ENCODE measurements around the gene POU2F1. TPM values are rescaled to one million over a fixed set of nuclear protein-coding genes. Genes with fewer than 3 reads are reported as not detected.
"Not testable (repeated sequence)": the region's sequence is repeated elsewhere in the genome, so short reads cannot be mapped to it uniquely, and the experiment has no call there.

The POU2F1 gene
- total RNA-seq, 1 donor from 2014 or later = 20.2 TPM

GRCh38 chr1:167297222-167298214 is 76.8 kb downstream of the POU2F1 start:
- intact Hi-C loops (cut with micrococcal nuclease) = no loop called here
- H3K9me3 Mint-ChIP-seq = peaks cover 9% of the 10 kb centered on the region
- H3K4me3 Mint-ChIP-seq = no peak overlapping the region
- no peaks in the 10 kb centered on the region for H3K27me3 Mint-ChIP-seq (ENCODE audit: insufficient read depth)
- no peak overlapping the region for H3K27ac Mint-ChIP-seq
- no peak for DNase-seq (ENCODE audit: low spot score)
- peaks cover 5% of the 10 kb centered on the region for H3K4me1 Mint-ChIP-seq (ENCODE audit: low read depth)
- H3K36me3 Mint-ChIP-seq (ENCODE audit: low read depth) = peaks cover 3% of the 10 kb centered on the region

GRCh38 chr1:167298325-167298724 is 77.6 kb downstream of the POU2F1 start:
- DNase-seq (ENCODE audit: low spot score) = no peak
- peaks cover 4% of the 10 kb centered on the region for H3K9me3 Mint-ChIP-seq
- H3K4me3 Mint-ChIP-seq = no peak overlapping the region
- H3K27ac Mint-ChIP-seq = no peak overlapping the region
- H3K4me1 Mint-ChIP-seq (ENCODE audit: low read depth) = peaks cover 5% of the 10 kb centered on the region
- intact Hi-C loops (cut with micrococcal nuclease) = no loop called here
- H3K27me3 Mint-ChIP-seq (ENCODE audit: insufficient read depth) = no peaks in the 10 kb centered on the region
- H3K36me3 Mint-ChIP-seq (ENCODE audit: low read depth) = peaks cover 3% of the 10 kb centered on the region

- no peaks in the 10 kb centered on the region for H3K27me3 Mint-ChIP-seq (ENCODE audit: insufficient read depth)
- peaks cover 10% of the 10 kb centered on the region for H3K4me1 Mint-ChIP-seq (ENCODE audit: low read depth)
- peaks cover 1% of the 10 kb centered on the region for H3K36me3 Mint-ChIP-seq (ENCODE audit: low read depth)
- H3K9me3 Mint-ChIP-seq = no peaks in the 10 kb centered on the region
- DNase-seq (ENCODE audit: low spot score) = no peak
- H3K27ac Mint-ChIP-seq = no peak overlapping the region
- H3K4me3 Mint-ChIP-seq = no peak overlapping the region
- intact Hi-C loops (cut with micrococcal nuclease) = no loop called here
These were observed 80.7 kb downstream of the POU2F1 start for GRCh38 chr1:167301355-167301754.

- Mint-ChIP-seq H3K36me3 (ENCODE audit: low read depth) (peaks cover 1% of the 10 kb centered on the region), H3K9me3 (no peaks in the 10 kb centered on the region), H3K27me3 (ENCODE audit: insufficient read depth) (no peaks in the 10 kb centered on the region), H3K4me1 (ENCODE audit: low read depth) (peaks cover 10% of the 10 kb centered on the region), H3K4me3 (no peak overlapping the region), H3K27ac (no peak overlapping the region)
- intact Hi-C loops (cut with micrococcal nuclease) = no loop called here
- no peak for DNase-seq (ENCODE audit: low spot score)
These were observed 83.5 kb downstream of the POU2F1 start for GRCh38 chr1:167304165-167304564.

- no peak overlapping the region for H3K4me3 Mint-ChIP-seq
These were observed 84.5 kb downstream of the POU2F1 start for GRCh38 chr1:167305059-167305705.

GRCh38 chr1:167305706-167306277 is 85.1 kb downstream of the POU2F1 start:
- Mint-ChIP-seq H3K36me3 (ENCODE audit: low read depth) (peaks cover 1% of the 10 kb centered on the region), H3K9me3 (no peaks in the 10 kb centered on the region), H3K4me3 (no peak overlapping the region), H3K27ac (no peak overlapping the region), H3K4me1 (ENCODE audit: low read depth) (peaks cover 14% of the 10 kb centered on the region), H3K27me3 (ENCODE audit: insufficient read depth) (no peaks in the 10 kb centered on the region)
- no peak for DNase-seq (ENCODE audit: low spot score)
- intact Hi-C loops (cut with micrococcal nuclease) = no loop called here

More at GRCh38 chr1:167305059-167305705, 84.5 kb downstream of the POU2F1 start:
- Mint-ChIP-seq H3K36me3 (ENCODE audit: low read depth) (no peaks in the 10 kb centered on the region), H3K9me3 (no peaks in the 10 kb centered on the region), H3K4me1 (ENCODE audit: low read depth) (peaks cover 10% of the 10 kb centered on the region), H3K27ac (no peak overlapping the region), H3K27me3 (ENCODE audit: insufficient read depth) (no peaks in the 10 kb centered on the region)
- no peak for DNase-seq (ENCODE audit: low spot score)
- intact Hi-C loops (cut with micrococcal nuclease) = no loop called here

GRCh38 chr1:167310732-167311131 is 90.0 kb downstream of the POU2F1 start:
- peaks cover 3% of the 10 kb centered on the region for H3K36me3 Mint-ChIP-seq (ENCODE audit: low read depth)
- H3K9me3 Mint-ChIP-seq = no peaks in the 10 kb centered on the region
- H3K4me1 Mint-ChIP-seq (ENCODE audit: low read depth) = peaks cover 25% of the 10 kb centered on the region
- no peak for DNase-seq (ENCODE audit: low spot score)
- H3K4me3 Mint-ChIP-seq = no peak overlapping the region
- intact Hi-C loops (cut with micrococcal nuclease) = no loop called here
- no peak overlapping the region for H3K27ac Mint-ChIP-seq
- no peaks in the 10 kb centered on the region for H3K27me3 Mint-ChIP-seq (ENCODE audit: insufficient read depth)

GRCh38 chr1:167312871-167313270 is 92.2 kb downstream of the POU2F1 start:
- no peaks in the 10 kb centered on the region for H3K27me3 Mint-ChIP-seq (ENCODE audit: insufficient read depth)
- intact Hi-C loops (cut with micrococcal nuclease) = no loop called here
- DNase-seq (ENCODE audit: low spot score) = no peak
- no peak overlapping the region for H3K4me3 Mint-ChIP-seq
- H3K4me1 Mint-ChIP-seq (ENCODE audit: low read depth) = peaks cover 21% of the 10 kb centered on the region
- H3K9me3 Mint-ChIP-seq = peaks cover 16% of the 10 kb centered on the region
- H3K36me3 Mint-ChIP-seq (ENCODE audit: low read depth) = peaks cover 14% of the 10 kb centered on the region
- peak overlapping the region; percentile 36 for H3K27ac Mint-ChIP-seq

GRCh38 chr1:167314671-167315070 is 94.0 kb downstream of the POU2F1 start:
- peaks cover 34% of the 10 kb centered on the region for H3K9me3 Mint-ChIP-seq
- no peak overlapping the region for H3K27ac Mint-ChIP-seq
- H3K36me3 Mint-ChIP-seq (ENCODE audit: low read depth) = peaks cover 26% of the 10 kb centered on the region
- DNase-seq (ENCODE audit: low spot score) = no peak
- intact Hi-C loops (cut with micrococcal nuclease) = no loop called here
- peaks cover 29% of the 10 kb centered on the region for H3K4me1 Mint-ChIP-seq (ENCODE audit: low read depth)
- H3K27me3 Mint-ChIP-seq (ENCODE audit: insufficient read depth) = no peaks in the 10 kb centered on the region
- H3K4me3 Mint-ChIP-seq = no peak overlapping the region

- Mint-ChIP-seq H3K36me3 (ENCODE audit: low read depth) (peaks cover 31% of the 10 kb centered on the region), H3K9me3 (peaks cover 60% of the 10 kb centered on the region), H3K4me3 (no peak overlapping the region), H3K4me1 (ENCODE audit: low read depth) (peaks cover 18% of the 10 kb centered on the region), H3K27ac (no peak overlapping the region), H3K27me3 (ENCODE audit: insufficient read depth) (no peaks in the 10 kb centered on the region)
- no peak for DNase-seq (ENCODE audit: low spot score)
- intact Hi-C loops (cut with micrococcal nuclease) = no loop called here
These were observed 96.8 kb downstream of the POU2F1 start for GRCh38 chr1:167317463-167317862.

GRCh38 chr1:167319206-167319605 is 98.5 kb downstream of the POU2F1 start:
- H3K27ac Mint-ChIP-seq; H3K27me3 Mint-ChIP-seq (ENCODE audit: insufficient read depth); DNase-seq (ENCODE audit: low spot score); H3K4me1 Mint-ChIP-seq (ENCODE audit: low read depth); intact Hi-C loops (cut with micrococcal nuclease); H3K4me3 Mint-ChIP-seq: not testable (repeated sequence)
- H3K36me3 Mint-ChIP-seq (ENCODE audit: low read depth) = peaks cover 35% of the 10 kb centered on the region
- H3K9me3 Mint-ChIP-seq = peaks cover 69% of the 10 kb centered on the region

GRCh38 chr1:167322483-167322882 is 101.8 kb downstream of the POU2F1 start:
- Mint-ChIP-seq H3K27ac (no peak overlapping the region), H3K36me3 (ENCODE audit: low read depth) (peaks cover 44% of the 10 kb centered on the region), H3K4me3 (no peak overlapping the region), H3K4me1 (ENCODE audit: low read depth) (peaks cover 8% of the 10 kb centered on the region), H3K27me3 (ENCODE audit: insufficient read depth) (no peaks in the 10 kb centered on the region), H3K9me3 (peaks cover 68% of the 10 kb centered on the region)
- intact Hi-C loops (cut with micrococcal nuclease) = no loop called here
- DNase-seq (ENCODE audit: low spot score) = no peak

- peaks cover 41% of the 10 kb centered on the region for H3K9me3 Mint-ChIP-seq
- intact Hi-C loops (cut with micrococcal nuclease) = no loop called here
- H3K27ac Mint-ChIP-seq = no peak overlapping the region
- peaks cover 30% of the 10 kb centered on the region for H3K36me3 Mint-ChIP-seq (ENCODE audit: low read depth)
- H3K4me3 Mint-ChIP-seq = no peak overlapping the region
- no peak for DNase-seq (ENCODE audit: low spot score)
- H3K4me1 Mint-ChIP-seq (ENCODE audit: low read depth) = peaks cover 5% of the 10 kb centered on the region
- H3K27me3 Mint-ChIP-seq (ENCODE audit: insufficient read depth) = no peaks in the 10 kb centered on the region
These were observed 104.5 kb downstream of the POU2F1 start for GRCh38 chr1:167325151-167325550.
